HL-60 (cell line): ENCODE results near the gene LCOR.
A peak's percentile ranks its signal among the peaks of the same experiment; 100 is the strongest.

Source experiments
- DNase-seq, 2 experiments: peaks; one replicate each; pipeline ENCODE4 v3.0.0-alpha.2; 2010 to 2020; ENCODE audit warnings: low read depth in 1 of 2, low spot score in 1 of 2
- H3K27ac ChIP-seq: fragments of 250-450 bp; sonication (Bioruptor Pico); replicated peaks from 2 replicates; pipeline ENCODE4 v1.5.1; 2020; ENCODE audit warnings: mild to moderate bottlenecking, moderate library complexity
- H3K27me3 ChIP-seq: fragments of 250-450 bp; sonication (Bioruptor Pico); 2 replicates; pipeline ENCODE4 v1.5.1; 2021; ENCODE audit warnings: mild to moderate bottlenecking, moderate library complexity; ENCODE audit not compliant: insufficient read depth, poor library complexity, severe bottlenecking
- H3K4me3 ChIP-seq: replicated peaks from 2 replicates; pipeline ENCODE4 v1.5.1; 2011; ENCODE audit warnings: mild to moderate bottlenecking, control low read depth, low read length; ENCODE audit not compliant: insufficient read depth
- GABPA ChIP-seq: IDR thresholded peaks from 2 replicates; pipeline ENCODE4 v1.6.1; 2012; ENCODE audit warnings: low read depth
- POLR2AphosphoS5 ChIP-seq: IDR thresholded peaks from 2 replicates; pipeline ENCODE4 v1.6.1; 2012; ENCODE audit warnings: low read depth
- SPI1 ChIP-seq: IDR thresholded peaks from 2 replicates; pipeline ENCODE4 v1.6.1; 2012; ENCODE audit warnings: low read depth, mild to moderate bottlenecking, borderline replicate concordance
- TF ChIP-seq, protein P1 (sequence below): IDR thresholded peaks from one replicate; pipeline ENCODE4 v1.5.1; 2011; ENCODE audit warnings: low read length, control low read depth, inconsistent platforms; ENCODE audit not compliant: insufficient read depth
- TF ChIP-seq, protein P2 (sequence below): IDR thresholded peaks from 2 replicates; pipeline ENCODE4 v1.6.1; 2012; ENCODE audit warnings: low read depth; ENCODE audit not compliant: insufficient replicate concordance

Gene LCOR

GRCh38 chr10:97034301-97034700 is 202.2 kb downstream of the LCOR start:
- Histone ChIP-seq H3K4me3 (no peak overlapping the region), H3K27ac (no peak overlapping the region), H3K27me3 (peaks cover 12% of the 10 kb centered on the region)
- TF ChIP-seq SPI1, result no peak
- no peak for TF ChIP-seq GABPA
- TF ChIP-seq, protein P1, sequence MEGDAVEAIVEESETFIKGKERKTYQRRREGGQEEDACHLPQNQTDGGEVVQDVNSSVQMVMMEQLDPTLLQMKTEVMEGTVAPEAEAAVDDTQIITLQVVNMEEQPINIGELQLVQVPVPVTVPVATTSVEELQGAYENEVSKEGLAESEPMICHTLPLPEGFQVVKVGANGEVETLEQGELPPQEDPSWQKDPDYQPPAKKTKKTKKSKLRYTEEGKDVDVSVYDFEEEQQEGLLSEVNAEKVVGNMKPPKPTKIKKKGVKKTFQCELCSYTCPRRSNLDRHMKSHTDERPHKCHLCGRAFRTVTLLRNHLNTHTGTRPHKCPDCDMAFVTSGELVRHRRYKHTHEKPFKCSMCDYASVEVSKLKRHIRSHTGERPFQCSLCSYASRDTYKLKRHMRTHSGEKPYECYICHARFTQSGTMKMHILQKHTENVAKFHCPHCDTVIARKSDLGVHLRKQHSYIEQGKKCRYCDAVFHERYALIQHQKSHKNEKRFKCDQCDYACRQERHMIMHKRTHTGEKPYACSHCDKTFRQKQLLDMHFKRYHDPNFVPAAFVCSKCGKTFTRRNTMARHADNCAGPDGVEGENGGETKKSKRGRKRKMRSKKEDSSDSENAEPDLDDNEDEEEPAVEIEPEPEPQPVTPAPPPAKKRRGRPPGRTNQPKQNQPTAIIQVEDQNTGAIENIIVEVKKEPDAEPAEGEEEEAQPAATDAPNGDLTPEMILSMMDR, result no peak
- TF ChIP-seq POLR2AphosphoS5, result no peak
- TF ChIP-seq, protein P2, sequence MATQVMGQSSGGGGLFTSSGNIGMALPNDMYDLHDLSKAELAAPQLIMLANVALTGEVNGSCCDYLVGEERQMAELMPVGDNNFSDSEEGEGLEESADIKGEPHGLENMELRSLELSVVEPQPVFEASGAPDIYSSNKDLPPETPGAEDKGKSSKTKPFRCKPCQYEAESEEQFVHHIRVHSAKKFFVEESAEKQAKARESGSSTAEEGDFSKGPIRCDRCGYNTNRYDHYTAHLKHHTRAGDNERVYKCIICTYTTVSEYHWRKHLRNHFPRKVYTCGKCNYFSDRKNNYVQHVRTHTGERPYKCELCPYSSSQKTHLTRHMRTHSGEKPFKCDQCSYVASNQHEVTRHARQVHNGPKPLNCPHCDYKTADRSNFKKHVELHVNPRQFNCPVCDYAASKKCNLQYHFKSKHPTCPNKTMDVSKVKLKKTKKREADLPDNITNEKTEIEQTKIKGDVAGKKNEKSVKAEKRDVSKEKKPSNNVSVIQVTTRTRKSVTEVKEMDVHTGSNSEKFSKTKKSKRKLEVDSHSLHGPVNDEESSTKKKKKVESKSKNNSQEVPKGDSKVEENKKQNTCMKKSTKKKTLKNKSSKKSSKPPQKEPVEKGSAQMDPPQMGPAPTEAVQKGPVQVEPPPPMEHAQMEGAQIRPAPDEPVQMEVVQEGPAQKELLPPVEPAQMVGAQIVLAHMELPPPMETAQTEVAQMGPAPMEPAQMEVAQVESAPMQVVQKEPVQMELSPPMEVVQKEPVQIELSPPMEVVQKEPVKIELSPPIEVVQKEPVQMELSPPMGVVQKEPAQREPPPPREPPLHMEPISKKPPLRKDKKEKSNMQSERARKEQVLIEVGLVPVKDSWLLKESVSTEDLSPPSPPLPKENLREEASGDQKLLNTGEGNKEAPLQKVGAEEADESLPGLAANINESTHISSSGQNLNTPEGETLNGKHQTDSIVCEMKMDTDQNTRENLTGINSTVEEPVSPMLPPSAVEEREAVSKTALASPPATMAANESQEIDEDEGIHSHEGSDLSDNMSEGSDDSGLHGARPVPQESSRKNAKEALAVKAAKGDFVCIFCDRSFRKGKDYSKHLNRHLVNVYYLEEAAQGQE, result no peak
- DNase-seq, result no peak

- Histone ChIP-seq H3K27me3 (peaks cover 9% of the 10 kb centered on the region), H3K27ac (no peak overlapping the region), H3K4me3 (no peak overlapping the region)
- no peak for DNase-seq
- TF ChIP-seq, protein P2, result no peak
- TF ChIP-seq, protein P1, result no peak
- TF ChIP-seq POLR2AphosphoS5 (no peak), GABPA (no peak), SPI1 (no peak)
Observed at GRCh38 chr10:97034958-97035769, 203.1 kb downstream of the LCOR start.

- peak overlapping the region; percentile 45 for H3K4me3 ChIP-seq
- peak; percentile 64 to 76 for DNase-seq
- TF ChIP-seq, protein P1, result peak; percentile 67
- no peak for TF ChIP-seq GABPA
- peaks cover 5% of the 10 kb centered on the region for H3K27me3 ChIP-seq
- H3K27ac ChIP-seq, result no peak overlapping the region
Observed at GRCh38 chr10:97037365-97038361, 205.6 kb downstream of the LCOR start.
